ENCODE data around the gene ERC1.

- TF ChIP-seq CTCF (IDR thresholded peaks at IDR 0.05) (no peak), POLR2A (IDR thresholded peaks at IDR 0.05) (no peak), POLR2AphosphoS5 (IDR thresholded peaks at IDR 0.05) (no peak)
Observed at GRCh38 chr12:1523558-1524050, 532.6 kb downstream of the ERC1 start.

All from suprapubic skin (tissue), 4 donors.